ENCODE measurements around the gene CARS1.

Gene CARS1

DNA sequence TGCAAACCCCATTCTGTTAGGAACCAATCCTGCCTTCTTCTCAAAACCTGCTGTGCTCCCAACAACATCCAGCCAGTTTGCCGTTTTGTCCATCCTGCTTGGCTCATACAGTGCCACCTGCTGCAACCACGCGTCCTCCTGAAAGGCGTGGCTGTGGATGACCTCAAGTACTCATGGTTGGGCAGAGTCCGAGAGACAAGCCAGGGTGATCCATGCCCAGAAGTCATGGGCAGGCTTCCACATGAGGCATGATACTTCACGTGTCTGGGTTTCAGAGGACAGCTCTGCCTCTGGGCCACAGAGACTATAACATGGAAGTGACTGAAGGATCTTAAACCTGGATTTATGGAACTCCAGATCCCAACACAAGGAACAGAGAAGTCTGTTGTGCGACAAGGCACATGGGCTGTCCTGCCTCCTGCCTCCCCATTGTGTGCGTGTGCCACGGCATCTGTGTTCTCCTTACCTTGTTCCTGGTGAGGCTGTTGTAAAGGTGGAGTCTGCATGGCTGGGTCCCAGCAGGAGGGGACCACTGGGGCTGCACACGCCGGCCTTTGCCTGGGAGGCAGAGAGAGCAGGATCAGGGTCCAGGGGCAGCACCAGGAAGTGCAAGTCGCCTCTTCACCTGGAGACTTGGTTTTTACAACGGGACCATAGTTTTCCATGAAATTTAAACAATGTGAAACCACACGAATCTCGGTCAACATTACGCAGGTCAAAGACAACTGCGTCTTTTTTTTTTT is 15.4 kb downstream of the CARS1 start:
- in situ Hi-C loops (cut with MboI; ENCODE audit: low sequenced_read_pairs), result no loop called here

DNA sequence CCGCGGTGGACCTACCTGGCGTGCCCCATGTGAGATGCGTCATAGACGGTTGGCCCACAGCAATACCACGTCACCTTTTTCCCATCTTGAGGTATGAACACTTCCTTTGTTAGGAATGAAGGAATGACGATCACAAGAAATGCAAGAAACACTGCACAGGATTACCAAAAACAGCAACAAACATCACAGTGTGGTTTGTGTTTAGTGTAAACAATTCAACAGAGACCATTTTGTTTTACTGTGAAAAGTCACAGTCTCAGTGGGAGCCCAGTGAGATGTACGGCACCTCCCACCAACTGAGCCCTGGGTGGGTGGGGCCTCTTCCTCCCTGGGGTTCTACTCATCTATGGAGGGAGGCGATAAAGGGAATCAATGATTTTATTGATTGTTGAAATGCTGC is 16.3 kb downstream of the CARS1 start:
- in situ Hi-C loops (cut with MboI; ENCODE audit: low sequenced_read_pairs), result no loop called here

DNA sequence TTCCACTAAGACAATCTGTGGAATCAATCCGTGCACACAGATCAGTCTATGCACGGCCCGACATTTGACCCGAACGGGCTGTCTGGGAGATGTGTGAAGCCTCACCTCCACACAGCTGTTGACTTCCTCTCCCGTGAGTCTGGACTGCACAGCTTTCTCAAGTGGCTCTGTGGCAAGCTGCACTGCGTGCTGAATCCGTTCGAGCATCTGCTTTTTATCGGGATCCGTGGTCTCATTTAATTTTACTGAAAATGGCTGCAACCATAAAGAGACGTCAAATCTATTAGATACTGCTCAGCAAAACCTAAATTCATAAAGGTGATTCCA is 19.3 kb downstream of the CARS1 start:
- in situ Hi-C loops (cut with MboI; ENCODE audit: low sequenced_read_pairs), result no loop called here

DNA sequence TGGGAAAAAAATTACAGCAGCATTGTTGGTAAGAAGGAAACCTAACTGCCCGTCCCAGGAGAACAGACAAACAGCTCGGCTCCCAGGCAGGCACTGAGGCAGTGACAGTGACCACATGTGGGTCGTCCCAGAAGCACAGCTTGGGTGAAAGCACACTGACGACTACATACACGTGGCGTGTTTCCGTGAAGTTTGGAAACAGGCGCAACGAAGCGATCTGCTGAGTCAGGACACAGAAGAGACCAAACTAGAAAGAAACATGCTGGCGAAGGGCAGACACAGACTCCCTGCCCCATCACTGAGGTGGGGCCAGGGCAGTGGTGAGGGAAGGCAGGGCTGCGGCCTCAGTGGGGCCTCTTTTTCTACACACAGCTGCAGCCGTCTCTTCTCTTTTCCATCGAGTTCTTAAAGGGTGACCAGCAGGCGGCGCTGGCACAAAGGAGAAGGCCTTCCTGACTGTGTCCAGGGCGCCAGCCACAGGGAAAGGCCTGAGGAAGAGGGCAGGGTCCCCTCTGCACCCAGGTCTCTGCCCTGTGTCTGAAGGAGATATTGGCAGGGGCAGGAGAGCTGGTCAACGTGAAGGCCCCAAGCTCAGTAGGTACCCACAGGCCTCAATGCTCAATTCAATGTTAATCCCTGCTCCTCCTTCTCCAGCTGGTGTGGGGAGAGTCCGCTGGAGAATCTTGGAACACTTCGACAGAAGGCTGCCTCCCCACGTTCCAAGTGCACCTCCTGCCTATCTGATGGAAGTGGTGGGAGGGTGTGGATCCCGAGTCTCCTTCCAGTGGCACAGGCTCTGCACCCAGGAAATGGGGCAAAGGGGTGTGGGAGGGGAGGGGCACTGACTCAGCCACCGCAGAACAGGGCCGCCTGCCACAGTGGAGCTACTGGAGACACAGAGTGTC is 19.9 kb downstream of the CARS1 start:
- in situ Hi-C loops (cut with MboI; ENCODE audit: low sequenced_read_pairs), result no loop called here

DNA sequence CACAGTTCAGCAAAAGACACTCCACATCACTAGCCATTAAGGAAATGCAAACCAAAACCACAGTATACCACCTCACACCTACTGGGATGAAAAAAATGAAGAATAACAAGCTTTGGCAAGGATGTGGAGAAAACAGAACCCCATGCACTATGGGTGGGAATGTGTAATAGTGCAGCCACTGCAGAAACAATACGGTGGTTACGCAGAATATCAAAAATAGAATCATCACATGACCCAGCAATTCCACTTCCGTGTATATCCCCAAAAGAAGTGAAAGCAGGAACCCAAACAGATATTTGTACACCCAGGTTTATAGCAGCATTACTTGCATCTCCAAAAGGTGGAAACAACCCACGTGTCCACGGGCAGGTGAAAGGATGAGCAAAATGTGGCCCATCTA is 20.8 kb downstream of the CARS1 start:
- in situ Hi-C loops (cut with MboI; ENCODE audit: low sequenced_read_pairs), result no loop called here

DNA sequence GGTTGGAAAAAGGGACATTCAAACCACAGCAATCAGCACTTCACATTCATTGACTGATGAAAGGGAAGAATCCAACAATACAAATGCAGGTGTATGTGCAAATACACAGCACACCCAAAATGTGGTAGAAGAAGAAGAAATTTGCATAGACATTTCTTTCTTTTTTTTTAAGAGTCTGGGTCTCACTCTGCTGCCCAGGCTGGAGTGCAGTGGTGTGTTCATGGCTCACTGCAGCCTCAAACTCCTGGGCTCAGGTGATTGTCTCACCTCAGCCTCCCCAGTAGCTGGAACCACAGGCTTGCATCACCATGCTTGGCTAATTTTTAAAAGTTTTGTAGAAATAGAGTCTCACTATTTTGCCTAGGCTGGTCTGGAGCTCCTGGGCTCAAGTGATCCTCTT is 21.9 kb downstream of the CARS1 start:
- in situ Hi-C loops (cut with MboI; ENCODE audit: low sequenced_read_pairs), result no loop called here

DNA sequence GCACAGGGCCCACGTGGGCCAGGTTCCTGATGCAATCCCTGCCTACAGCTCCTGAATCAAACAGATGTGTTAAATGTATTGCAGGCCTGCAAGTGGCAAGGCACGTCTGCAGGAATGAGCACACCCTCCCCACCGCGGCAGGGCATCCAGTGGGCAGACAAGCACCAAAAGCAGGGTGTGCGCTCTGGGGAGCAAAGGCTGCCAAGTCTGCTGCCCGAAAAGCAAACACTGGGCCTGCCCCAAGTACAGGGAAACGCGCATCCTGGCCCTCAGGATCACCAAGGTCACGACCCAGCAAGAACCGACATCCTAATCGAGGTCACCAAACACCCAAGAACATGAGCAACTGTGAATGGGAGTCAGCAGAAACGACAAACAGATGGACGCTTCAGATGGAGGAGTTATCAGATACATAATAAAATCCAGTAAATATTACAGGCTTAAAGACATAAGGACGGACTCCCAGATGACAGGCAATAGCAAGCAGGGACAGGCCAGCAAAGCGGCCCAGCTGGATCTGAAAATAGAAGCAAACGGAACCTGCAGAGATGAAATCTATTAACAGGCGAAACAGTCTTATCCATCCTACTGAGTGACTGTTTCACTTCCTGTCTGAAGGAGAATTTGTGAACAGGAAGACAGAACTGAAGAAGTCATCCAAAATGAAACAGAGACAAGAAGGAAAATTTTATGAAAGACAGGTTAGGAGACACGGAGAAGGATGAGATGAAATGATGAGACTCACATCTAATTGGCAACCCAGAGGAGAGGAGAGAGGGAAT is 26.7 kb downstream of the CARS1 start:
- in situ Hi-C loops (cut with MboI; ENCODE audit: low sequenced_read_pairs), result no loop called here

DNA sequence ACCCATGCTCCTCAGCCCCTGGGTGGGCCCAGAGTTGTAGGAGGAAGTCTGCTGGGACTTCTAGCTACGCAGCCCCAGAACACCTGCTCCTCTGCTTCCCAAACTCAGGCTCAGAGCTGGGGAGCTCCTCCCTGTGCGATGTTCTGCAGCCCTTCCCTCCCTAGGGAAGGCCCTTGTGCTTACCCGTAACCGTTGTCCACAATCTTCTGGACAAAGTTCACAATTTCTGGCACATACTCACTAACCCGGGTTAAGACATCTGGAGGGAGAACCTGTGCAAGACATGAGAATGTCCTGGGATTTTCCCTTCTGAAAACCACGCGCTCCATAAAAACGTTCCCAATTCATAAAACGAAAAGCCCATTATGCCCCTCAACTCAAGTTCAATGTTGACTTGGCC is 28.4 kb downstream of the CARS1 start:
- in situ Hi-C loops (cut with MboI; ENCODE audit: low sequenced_read_pairs), result no loop called here

DNA sequence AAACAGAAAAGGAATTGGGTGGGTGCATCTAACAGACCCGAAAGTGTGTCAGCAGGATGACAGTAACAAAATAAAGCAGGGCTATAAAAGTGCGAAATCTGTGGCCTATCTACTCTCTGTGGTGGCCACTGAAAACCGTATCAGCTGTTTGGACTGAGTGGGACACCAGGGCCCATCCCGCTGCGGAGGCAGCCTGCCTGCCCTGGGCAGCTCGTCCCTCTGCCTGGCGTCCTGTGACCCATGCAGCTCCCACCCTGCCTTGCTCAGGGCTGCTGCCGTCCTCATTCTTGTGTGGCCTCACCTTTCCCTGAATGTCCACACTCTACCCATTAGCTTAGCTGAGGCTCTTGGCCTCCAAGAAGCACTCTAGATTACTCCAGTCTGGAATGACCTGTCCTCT is 30.4 kb downstream of the CARS1 start:
- in situ Hi-C loops (cut with MboI; ENCODE audit: low sequenced_read_pairs), result no loop called here

DNA sequence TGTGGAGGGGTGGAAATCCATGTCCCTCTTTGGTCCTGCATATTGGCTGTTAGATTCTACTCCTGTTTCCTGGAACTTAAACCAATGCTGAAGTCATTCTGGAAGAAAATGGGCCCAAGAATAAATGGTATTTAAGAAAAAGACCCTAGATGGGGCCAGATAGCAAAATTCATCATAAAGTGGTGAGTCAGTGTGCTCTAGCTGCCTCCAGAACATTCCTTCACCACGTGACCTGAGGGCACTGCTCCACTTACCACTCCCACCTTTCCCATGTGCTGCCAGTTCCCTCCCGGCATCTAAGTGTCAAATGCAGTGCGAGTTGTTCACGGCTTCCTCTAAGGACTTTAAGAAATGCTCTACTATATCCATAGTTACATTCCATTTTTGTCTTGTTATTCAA is 34.2 kb downstream of the CARS1 start:
- in situ Hi-C loops (cut with MboI; ENCODE audit: low sequenced_read_pairs), result no loop called here

DNA sequence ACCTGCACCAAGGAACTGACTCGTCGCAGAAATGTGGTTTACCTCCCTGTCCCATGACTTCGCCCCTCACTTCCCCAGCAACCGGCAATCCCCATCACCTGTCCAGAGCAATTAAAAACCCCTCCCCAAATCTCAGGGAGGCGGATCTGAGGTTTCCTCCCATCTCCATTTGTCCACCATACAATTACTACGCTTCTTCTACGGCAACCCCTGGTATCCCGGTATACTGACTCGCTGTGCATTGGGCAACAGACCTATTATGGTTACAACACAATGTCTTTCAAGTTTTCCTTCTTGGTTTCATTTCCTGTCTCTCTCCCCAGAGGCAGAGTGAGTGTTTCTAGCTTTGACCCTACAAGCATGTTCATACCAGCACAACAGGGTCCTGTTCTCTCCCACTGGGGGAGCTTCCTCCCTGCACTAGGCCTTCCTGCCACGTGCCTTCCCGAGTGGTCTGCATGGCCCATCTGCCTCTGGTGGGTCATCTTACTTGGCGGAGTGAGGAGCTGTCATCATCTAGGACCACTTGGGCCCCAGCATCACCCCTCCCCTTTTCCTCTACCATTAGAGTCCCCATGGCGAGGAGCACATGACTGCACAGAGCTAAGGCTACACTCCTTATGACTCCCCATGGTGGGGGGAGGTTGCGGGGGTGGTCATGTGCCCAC is 34.8 kb downstream of the CARS1 start:
- in situ Hi-C loops (cut with MboI; ENCODE audit: low sequenced_read_pairs), result no loop called here

DNA sequence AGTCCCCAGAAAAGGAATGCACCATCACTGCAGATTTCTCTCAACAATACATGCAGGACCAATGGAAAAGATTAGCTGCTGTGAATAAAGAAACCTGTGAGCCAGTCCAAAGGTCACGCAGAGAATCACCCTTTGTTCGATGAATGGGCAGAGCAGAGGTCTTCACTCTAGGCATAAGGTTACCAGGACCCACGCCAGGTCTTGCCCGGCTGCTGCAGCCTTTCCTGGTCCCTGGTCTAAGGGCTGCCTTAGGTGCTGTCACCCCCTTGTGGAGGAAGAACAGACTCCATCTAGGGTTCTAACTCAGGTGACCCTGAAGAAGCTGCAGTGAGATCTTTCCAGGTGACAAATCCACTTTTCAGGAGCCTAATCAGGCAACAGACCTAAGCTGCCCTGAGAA is 36.1 kb downstream of the CARS1 start:
- in situ Hi-C loops (cut with MboI; ENCODE audit: low sequenced_read_pairs), result no loop called here

DNA sequence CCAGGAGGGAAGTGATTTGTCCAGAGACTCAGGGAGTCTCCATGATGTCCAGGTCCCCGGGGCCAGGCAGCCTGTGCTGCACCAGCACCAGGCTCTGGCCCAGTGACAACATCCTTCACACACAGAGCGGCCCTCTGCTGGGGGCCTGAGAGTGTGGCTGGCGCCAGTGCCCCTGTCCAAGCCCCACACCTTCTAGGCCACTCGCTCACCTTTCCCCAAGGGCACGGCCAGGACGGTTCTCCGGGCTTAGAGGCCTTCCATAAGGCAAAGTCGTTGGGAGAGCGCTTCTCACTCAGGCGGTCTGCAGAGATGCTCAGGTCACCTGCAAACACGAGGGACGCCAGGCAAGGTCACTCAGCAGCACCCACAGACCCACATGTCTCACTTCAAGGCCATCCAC is 37.2 kb downstream of the CARS1 start:
- in situ Hi-C loops (cut with MboI; ENCODE audit: low sequenced_read_pairs), result no loop called here

DNA sequence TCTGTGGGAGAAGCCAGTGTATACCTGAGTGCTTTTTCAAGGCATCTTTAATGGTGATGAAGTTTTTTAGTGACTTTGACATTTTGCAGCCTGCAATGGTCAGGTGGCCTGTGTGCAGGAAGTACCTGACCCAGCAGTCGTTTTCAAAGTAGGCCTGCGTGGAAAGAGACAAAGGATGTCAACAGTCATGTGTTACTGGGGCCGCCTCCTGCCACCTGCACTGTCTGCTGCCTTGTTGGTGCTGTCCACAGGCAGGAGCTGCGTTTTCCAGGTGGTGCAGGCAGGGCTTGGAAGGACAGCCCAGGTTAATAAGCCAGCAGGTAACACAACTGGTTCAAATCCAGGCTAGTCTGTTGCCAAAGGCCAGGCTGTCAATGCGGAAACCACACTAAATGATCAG is 38.6 kb downstream of the CARS1 start:
- in situ Hi-C loops (cut with MboI; ENCODE audit: low sequenced_read_pairs), result no loop called here

DNA sequence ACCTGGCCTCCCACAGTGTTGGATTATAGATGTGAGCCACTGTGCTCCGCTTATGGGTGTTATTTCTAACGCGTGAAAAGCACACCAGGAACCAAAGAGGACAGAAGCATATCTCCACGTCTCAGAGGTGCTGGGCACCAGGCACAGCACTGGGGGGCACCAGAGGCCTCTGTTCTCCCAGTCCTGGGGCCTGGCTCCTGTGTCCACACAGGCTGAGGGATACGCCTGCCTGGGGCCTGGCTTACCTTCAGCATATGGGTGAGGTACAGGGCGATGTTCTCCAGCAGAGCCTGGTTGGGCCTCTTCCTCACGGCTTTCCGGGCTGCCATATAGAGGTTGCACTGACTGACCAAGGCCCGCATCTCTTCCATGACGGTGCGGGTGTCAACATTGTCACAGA is 40.4 kb downstream of the CARS1 start:
- in situ Hi-C loops (cut with MboI; ENCODE audit: low sequenced_read_pairs), result no loop called here

DNA sequence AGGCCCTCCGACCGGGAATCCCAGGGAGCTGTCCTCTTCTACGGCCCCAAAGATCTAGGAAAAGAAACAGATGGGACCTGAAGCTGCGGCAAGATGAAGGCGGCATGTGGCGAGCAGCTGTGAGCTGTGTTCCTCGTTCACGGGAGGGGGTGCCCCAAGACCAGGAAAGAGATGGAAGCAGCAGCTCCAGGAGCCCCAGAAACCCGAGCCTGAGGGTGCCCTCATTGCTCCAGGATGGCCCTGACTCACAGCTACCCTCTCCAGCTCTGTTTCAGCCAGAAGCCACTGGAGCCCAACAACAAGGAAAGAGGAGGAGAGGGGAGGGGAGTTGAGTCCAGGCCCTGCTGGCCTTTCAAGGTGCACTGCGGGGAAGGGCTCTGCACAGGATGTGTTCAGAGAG is 41.4 kb downstream of the CARS1 start:
- in situ Hi-C loops (cut with MboI; ENCODE audit: low sequenced_read_pairs), result no loop called here

DNA sequence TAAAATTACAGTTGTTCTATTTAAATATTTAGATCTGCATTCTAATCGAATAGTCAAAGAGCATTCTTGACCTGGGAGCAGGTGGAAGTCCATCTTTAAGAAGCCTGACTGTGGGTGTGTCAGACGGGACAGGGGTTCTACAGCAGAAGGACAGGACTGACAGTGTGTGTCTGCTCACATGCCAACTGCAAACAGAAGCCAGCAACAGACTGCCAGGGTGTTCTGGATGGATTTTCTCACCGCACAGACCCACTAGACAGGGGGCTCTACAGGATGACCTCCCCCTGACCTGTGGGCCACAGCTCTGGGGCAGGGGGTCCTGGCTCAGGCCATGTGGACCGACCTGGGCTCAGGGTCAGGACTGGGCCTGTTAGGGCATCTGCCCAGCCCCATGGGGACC is 42.3 kb downstream of the CARS1 start:
- in situ Hi-C loops (cut with MboI; ENCODE audit: low sequenced_read_pairs), result no loop called here

DNA sequence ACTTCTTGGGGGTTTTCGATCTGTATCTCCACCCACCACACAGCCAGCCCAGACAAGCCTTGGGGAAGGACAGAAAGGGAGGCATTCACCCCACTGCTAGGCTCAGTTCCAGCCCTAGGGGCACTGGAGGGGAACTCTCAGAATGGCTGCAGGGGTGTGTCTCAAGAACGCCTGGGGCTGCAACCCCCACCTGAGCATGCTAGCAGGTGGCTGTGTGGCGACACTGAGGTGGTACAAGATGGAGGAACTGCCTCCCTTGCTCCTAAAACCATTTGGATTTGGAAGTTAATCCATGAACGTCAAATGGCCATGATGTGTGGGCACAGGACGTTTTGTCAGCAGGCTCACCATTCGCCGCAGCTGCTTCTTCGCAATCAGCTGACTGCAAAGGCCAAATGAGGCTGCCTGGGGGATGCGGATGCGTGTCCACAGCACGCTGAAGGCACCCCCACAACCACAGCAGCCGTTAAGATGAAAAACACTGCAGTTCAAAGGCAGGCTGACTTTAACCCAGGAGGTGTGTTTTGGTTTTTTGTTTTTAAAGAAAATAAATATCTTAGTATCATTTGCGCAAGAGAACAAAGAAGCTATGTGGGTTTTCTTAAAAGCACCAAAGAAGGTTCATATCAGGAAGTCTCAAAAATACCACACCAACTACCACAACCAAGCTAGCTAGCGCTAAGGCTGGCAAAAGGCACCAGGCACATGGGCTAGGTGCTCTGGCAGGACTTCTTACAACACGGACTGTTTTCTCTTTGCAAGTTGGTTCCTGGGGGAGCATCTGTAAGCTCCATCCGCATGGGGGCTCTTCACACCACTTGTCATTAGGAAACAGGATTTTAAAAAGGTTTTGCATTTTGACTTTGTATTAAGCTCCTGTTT is 42.9 kb downstream of the CARS1 start:
- in situ Hi-C loops (cut with MboI; ENCODE audit: low sequenced_read_pairs), result no loop called here

DNA sequence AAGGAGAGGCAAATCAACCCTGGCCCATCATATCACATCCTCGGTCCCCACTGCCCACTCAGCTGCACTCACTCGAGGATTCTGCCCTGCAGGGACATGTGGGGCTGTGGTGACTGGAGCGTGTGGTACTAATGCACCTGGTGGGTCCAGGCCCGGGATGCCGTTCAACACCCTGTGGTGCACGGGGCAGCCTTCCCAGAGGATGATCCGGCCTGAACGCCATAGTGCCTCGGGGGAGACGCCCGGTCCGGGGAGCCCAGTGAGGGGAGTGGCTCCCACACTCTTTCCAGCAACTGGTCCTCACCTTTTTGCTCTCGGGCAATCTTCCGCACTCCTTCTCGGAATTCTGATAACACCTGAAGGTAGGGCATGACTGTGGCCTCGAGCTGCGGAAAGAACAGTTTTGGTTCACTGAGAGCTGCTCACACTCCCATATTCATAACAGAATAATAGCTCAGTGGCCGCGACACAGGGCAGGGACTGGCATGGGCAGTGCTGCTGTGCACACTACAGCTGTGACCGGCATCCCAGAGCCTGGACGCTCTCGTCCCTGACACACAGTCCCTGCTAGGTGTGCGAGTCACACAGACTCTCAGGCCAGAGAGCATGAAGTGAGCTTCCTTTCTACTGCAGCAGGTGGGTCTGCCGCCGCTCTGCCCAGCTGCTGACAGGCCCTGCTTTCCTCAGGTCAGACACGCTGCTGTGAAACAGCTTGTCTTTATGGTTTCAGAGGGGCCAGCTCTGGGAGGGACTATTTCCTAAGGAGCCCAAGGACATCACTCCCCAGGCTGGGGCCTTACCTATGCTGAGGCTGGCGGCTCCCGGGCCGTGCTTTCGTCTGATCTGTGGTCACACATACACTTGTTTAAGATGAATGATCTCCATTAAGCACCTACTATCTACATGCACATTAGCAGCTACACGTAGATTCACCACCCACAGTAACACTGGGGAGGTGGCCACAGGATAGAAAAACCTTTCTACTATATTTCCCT is 45.0 kb downstream of the CARS1 start:
- in situ Hi-C loops (cut with MboI; ENCODE audit: low sequenced_read_pairs), result no loop called here

Data from hTERT RPE-1 (cell line).